Activated naive CD4-positive, alpha-beta T cell treated with Interleukin-2 at 50 U/mL for 16 hours (primary cell): ENCODE data around the gene STX12.
"Not testable (repeated sequence)": the region's sequence is repeated elsewhere in the genome, so short reads cannot be mapped to it uniquely, and the experiment has no call there.

Experiments
- DNase-seq: peaks from one replicate; pipeline ENCODE4 v3.0.0-alpha.2; 2020

Gene STX12

DNA sequence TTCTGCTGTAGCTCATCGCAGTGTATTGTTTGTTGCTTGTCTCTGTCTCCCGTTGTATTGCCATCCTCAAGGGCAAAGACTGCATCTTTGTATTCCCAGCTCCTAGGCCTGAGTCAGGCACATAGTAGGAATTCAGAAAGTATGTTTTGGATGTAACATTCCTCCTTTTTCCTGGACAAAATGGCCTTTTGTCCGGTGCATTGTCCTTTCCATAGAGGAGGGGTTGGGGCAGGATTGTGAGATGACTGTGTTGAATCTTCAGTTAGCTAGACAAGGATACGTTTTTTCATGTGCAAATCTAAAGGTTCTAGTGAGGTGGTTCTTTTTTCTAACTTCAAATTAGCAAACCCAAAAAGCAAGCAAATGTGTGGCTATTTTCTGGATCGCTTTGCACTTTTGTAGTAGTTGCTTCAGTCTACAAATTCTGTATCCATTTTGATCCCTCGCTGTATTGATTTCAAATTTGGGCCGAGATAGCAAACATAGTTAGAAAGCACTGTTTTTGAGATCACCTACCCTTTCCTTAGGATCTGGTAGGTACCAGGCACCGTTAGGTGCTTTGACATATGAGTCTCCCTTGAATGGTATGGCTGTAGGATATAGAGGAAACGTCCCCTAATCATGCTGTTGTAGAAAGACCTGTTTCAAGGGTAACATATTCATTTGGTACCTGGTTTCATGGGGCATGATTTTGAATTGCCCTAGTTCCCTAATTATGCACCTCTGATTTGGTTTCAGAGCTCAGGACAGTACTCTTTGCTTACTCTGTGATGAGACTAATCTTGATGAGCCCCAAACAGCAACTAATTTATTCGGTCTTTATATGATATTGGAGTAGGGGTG, 58.8 kb downstream of the STX12 start:
- no peak for DNase-seq

DNA sequence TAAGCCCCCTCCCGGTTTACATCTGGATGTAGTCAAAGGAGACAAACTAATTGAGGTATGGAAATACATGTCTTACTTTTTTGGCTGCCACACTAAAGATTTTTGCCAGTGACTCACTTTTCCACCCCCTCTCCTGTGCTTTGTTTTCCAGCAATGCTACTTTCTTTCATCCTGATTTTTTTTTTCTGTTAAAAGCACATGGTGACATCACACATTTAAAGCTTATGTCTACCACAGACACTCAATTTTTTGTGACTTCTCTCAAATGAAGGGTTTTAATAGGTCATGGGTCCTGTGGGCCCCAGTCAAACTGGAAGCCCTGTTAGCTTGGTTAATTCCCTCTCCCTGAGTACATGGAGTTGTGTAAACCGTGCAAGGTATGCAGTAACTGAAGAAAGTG, 59.7 kb downstream of the STX12 start:
- no peak for DNase-seq

DNA sequence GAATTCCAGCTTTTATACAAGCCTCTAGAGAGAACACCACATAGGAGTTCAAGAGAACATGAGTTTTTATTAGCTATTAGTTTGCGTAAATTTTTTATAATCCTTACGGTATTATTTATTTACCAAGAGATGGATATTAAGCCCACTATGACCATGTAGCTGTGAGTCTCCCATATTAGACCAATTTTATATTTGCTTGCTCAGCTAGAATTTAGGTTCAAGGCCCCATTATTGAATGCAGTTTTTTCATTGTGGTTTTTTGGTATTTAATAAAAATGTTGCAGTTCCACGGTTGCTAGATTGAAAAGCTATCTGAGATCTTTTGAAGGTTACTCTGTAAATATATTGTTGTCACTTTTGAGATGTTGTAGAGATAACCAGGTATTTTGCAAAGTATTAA, 60.5 kb downstream of the STX12 start:
- DNase-seq = no peak

DNA sequence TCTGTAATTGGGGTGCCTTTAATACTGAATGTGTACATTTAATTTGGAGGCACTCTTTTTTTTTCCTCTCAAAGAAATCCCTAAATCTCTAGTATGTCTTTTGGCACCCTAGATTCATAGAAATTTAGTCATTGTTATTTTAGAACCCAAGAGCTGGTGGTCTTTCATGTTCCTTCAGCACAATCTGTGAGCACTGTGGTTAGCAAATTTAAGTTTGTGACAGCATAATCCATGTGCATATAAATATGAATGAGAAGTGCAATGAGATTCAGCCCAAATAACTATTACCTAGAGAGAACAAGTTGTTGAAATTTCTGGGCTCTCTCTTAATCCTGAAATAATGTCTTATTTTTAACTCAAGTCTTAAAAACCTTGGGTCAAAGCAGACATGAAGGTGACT, 62.0 kb downstream of the STX12 start:
- no peak for DNase-seq

DNA sequence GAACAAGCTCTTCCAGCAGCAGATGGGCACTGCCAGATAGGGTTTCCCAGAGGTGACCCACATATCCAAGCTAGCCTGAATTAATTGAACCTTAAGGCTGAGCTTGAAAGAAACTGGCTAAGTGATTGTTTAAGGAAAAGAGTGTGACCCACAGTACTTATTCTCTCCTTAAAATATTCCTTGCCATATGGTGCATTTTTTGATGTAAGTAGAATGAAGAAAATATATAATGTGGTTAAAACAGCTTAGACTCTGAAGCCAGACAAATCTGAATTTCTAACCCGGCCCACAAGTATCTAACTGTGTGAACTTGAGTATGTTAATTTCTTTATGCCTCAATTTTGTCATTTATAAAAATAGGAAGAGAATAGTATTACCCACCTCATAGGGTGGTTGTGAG, 62.5 kb downstream of the STX12 start:
- DNase-seq = no peak

DNA sequence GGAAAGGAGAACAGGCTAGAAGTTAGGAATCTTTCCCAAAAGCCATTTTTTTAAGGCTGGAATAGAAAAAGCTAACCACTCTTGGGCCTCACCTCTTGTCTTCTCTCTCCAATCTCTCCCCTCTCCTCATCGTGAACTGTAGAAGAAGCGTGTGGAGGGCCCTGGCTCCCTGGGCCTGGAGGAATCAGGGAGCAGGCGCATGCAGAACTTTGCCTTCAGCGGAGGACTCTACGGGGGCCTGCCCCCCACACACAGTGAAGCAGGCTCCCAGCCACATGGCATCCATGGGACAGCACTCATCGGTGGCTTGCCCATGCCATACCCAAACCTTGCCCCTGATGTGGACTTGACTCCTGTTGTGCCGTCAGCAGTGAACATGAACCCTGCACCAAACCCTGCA, 76.9 kb downstream of the STX12 start:
- DNase-seq = no peak

DNA sequence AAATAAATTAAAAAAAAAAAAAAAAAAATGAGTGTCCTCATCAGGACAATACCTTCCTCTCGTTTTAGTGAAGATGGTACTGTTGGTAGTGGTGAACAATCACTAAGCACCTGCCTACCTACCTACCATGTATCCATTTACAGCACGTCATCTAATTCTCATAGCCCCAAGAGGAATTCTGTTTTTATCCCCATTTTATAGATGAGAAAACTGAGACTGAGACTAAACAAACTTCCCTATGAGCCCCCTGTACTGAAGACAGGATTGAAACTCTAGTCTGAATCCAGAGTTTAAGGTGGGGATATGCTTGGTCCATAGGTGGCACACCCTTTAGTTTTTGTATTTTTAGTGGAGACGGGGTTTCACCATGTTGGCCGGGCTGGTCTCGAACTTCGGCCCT, 82.1 kb downstream of the STX12 start:
- DNase-seq = no peak

DNA sequence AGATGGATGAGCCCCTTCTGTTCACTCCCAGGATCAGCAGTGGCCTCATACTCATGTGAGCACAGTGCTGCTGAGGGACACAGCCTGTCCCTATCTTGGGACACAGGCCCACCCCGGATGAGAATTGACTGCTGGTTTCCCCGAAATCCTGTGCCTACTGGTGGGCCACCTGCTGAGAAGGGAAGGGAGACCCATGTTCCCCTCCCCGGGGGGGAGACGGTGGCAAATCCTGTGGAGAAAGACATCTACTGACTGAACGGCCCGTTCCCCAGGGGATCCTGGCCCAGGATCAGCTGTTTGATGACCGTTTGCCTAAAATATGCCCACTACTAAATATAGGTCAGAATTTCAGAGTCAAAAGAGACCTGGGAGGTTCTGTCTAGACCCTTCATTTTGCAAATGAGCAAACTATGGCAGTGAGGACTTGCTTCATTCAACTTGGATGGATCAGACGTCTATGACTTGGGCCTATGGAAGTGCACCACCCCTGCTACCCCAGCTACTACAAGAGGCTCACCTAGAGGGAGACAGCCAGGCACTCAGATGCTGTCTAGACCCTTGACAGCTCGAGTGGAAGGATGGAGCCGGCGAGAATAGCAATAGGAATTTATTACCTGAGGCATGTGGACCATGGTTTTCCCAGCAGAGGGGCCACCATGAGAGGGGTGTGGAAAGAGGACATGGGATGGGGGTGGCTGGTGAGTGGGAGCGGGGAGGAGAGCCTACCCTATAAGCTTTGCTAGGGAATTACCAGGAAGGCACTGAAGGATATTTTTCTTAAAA, 83.7 kb downstream of the STX12 start:
- no peak for DNase-seq

DNA sequence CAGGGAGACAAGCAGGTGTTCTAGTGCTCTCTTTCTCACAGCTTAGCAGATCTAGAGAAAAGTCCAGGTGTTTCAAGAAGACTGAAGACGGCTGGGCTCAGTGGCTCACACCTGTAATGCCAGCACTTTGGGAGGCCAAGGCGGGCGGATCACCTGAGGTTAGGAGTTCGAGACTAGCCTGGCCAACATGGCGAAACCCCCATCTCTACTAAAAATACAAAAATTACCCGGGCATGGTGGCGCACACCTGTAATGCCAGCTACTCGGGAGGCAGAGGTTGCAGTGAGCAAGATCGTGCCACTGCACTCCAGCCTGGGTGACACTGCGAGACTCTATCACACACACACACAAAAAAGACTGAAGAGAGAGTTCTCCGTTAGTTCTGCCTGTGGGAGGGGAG, 84.5 kb downstream of the STX12 start:
- DNase-seq = not testable (repeated sequence)

DNA sequence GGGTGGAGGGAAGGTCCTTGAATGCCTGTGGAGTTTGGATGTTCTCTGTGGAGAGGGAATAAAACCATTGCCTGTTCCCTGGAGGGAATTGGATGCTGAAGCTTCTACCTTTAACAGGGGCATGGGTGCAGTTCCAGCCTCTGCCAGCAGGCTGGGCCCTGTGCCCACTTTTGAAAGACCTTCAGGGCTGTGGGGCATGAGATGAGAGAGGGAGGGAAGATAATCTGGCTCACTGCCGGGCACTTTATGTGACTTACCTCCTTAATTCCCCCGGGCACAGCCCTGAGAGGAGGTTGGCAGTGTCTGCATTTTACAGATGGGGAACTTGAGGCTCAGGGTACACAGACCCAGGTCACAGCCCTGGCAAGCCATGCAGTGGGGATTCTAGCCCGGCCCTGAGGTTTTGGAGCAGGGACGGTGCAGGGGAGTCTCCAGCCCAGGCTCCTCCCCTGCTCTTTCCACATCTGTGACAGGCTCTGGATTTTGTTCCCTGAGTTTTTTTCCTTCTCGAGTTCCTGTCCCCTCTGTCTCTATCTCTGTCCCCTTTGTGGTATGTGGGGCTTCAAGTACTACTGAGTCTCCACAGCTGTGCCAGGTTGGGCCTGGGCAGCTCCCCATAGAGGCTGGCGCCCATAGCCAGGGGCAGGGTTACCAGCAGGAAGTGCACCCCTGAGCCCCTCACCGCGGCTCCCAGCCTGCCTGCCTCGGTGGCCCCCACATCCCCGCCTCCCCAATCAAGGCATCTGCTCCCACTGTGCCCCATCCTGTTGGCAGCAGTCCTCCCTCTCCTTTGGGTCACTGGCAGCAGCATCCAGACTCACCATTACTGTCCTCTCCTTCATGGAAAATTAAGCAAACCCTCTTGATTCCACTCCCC, 85.3 kb downstream of the STX12 start:
- DNase-seq = peak; percentile 87

DNA sequence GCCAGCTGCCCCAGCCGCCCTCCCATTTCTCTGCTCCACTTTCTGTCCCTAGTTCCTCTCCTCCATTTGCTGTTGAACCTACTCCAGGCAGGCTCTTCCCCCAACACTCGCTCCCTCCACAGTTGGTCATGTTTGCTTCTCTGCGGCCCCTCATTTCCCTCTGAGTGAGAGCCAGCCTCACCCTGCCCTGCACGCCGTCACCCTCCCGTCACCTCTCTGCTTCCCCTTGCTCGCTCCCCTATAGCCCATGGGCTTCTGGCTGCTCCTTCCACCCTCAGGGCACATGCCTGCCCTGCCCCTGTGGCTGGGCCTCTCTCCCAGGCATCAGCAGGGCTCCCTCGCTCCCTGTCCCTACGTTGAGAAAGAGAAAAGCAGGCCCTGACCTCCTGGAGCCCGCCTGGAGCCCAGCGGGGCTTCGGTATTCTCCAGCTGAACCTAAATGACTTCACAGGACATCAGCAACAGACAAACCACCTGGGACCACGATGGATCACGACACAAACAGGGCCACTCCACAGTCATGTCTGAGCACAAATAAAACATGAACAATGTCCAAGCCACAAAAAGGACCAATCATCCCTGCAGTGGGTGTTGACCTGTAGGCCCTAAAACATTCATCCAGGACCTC, 86.0 kb downstream of the STX12 start:
- no peak for DNase-seq

DNA sequence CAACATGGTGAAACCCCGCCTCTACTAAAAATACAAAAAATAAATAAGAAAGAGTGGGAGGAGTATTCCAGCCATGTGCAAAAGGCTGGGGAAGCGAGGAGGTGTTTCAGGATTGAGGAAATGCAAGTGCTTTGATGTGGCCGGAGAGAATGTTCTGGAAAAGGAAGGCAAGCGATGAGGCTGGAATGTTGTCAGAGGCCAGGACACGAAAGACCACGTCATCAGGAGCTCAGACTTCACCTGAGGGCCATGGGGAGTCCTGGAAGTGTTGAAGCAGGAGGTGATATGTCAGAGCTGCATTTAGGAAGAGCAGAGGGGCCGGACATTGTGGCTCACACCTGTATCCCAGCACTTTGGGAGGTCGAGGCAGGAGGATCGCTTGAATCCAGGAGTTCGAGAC, 88.4 kb downstream of the STX12 start:
- no peak for DNase-seq

DNA sequence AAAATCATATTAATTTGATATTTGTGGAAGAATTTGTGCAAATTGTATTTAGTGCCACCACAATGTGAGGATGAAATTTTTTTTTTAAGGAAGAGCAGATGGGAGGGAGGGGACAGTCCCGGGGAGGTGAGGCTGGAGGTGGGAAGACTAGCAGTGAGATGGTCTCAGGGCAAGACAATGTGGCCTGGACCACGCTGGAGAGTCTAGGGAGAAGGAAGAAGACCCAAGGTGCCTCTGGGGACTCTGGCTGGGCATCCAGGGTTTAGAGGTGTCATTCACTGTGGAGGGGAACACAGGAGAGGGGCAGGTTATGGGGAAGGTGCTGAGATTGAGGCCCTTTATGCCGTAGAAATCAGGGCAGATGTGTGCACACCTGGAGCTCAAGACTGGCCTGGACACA, 89.0 kb downstream of the STX12 start:
- no peak for DNase-seq

DNA sequence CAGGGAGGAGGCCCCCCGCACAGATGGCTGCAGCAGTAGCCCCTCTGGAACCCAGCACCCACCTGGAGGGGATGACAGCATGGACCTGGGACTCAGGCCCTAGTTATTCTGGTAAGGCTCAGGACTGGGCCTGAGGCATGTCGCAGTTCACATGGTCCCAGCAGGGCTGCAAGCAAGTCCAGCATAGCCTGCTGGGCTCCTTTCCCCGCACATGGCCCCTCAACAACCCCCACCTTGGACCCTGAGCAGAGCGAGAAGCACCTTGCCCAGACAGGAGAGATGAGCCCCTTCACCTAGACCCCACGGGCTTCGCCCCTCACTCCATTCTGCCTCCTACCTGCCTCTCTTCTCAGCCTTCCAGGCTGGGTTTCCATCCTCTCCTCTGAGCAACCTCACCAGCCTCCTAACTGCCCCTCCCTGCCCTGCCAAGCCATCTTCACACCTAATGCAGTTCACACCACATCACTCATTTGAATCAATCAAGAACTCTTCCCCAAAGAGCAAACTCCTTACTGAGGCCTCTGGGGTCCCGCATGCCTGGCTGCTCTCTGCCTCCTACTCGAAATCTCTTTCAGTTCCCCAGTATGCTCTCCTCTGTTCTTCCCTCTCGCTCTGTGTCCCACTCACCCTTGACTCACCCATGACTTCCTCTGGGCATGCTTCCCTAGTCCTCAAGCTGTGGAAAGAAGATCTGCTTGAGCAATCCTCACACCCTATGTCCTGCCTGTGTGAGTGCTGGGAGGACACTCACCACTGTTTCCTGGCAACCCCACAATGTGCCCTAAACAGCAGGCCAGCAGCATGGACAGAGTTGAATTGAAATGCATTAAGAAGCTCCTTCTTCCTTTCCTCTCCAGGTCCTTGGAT, 89.9 kb downstream of the STX12 start:
- DNase-seq = no peak

DNA sequence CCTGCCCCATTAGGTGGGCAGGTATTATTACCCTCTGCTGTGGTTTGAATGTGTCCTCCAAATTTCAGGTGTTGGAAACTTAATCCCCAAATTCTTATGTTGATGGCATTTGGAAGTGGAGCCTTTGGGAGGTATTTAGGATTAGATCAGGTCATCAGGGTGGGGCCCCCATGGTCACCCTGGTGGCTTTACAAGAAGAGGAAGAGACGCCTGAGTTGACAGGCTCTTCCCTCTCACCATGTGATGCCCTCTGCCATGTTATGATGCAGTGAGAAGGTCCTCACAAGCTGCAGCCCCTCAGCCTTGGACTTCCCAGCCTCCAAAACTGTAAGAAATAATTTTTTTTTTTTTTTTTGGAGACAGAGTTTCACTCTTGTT, 90.5 kb downstream of the STX12 start:
- no peak for DNase-seq

DNA sequence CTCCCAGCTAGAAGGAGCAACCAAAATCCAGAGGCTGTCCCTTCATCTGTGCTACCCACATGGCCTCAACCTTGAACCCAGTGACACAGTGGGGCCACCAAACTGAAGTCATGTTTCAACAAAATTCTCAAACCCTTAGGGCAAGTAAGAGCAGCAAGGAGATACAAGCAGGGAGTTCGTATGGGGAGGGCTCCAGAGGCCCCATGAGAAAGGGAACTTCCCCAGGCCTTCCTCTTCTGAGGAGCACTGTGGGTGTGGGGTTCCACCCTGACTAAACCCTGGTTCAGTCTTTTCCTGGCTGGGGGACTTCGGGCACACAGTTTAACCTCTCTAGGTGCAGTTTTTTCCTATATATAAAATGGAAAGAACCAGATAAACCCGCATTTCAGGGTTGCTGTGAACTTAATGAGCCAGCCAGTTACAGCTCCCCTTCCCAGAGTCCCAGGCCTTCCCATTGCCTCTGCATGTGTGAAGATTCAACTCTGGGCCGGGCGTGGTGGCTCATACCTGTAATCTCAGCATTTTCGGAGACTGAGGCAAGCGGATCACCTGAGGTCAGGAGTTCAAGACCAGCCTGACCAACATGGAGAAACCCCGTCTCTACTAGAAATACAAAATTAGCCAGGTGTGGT, 91.4 kb downstream of the STX12 start:
- DNase-seq = peak; percentile 41

DNA sequence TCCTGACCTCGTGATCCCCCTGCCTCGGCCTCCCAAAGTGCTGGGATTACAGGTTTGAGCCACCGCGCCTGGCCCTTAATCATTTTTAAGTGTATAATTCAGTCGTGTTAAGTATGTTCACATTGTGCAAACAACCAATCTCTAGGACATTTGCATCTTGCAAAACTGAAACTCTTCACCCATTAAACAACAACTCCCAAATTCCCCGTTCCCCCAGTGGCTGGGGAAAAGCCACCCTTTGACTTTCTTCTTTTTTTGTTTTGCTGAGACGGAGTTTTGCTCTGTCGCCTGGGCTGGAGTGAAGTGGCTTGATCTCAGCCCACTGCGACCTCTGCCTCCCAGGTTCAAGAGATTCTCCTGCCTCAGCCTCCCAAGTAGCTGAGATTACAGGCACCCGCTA, 92.8 kb downstream of the STX12 start:
- DNase-seq = no peak

DNA sequence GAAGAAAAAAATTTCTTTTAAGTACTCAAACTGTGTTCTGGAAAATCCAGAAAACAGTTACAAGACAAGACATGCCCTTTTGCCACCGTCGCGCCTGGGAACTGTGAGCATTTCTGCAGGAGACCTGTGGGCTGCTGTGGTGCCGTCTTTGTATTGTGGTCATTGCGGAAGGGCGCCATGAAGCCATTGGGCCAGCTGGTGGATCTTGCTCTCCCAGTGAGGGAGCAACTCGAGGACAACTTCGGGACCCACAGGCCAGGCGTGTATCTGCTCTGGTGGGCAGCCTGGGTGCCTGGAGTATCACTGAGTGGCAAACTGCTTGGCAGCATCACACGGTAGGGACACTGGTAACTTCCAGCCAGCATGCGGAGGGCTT, 95.5 kb downstream of the STX12 start:
- no peak for DNase-seq

DNA sequence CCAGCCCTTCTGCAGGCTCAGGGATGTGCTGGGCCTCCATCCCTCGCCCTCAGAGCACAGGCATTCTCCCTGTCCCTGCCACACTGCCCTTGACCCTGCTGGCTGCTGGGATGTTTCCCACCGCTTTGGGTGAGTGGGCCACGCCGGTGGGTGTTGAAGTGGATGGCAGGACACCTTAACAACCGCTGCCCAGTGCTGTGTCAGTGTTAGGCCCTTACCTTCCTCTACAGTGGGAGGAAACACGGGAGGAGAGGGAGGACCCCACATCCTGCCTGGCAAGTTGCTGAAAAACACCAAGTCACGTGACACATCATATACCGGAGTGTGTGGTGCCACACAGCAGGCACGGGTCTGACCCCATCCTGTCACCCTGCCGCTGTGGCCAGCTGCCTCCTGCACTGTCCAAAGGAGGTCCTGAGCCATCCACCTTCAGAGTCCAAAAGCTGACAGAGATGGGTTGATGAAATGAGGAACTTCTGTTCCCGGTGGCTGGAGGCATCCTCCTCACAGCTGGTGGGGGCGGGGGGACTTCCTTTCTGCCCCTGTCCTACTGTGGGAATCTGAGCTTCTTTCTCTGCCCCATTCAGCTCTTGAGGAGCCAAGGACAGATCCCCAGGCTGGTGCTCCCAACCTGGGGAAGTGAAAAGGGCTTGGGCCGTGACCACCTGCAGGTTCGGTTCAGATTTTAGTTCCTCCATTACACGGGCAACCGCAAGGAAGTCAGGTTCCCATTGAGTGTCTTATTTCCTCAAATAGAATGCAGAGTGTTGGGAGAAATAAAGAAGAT, 96.1 kb downstream of the STX12 start:
- DNase-seq = peak; percentile 65

DNA sequence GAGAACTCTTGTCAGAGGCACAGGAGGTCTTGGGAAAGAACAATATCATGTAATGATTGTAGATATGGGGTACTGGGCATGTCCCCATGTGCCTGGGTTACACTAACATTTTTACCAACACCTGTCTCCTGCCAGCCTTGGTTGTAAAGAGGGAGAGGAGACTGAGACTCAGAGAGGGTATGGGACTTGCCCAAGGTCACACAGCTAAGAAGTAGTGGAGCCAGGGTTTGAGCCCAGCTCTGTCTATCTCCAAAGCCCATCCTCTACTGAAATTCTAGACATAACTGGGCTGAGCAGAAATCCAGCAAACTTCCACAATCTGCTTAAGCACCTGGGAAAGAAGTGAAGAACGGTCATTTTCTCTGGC, 96.7 kb downstream of the STX12 start:
- no peak for DNase-seq

DNA sequence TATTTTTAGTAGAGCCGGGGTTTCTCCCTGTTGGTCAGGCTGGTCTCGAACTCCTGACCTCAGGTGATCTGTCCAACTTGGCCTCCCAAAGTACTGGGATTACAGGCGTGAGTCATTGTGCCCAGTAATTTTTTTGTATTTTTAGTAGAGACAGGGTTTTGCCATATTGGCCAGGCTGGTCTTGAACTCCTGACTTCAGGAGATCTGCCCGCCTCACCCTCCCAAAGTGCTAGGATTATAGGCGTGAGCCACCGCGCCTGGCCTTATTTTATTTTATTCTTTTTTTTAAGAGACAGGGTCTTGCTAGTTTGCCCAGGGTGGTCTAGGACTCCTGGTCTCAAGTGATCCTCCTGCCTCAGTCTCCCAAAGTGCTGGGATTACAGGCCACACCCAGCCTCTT, 98.1 kb downstream of the STX12 start:
- DNase-seq = not testable (repeated sequence)
